Activated B cell treated with CpG ODN at 0.5 μM for 24 hours (primary cell): Measurements from ENCODE around the gene PDXP. TPM values are rescaled to one million over a fixed set of nuclear protein-coding genes. Genes with fewer than 3 reads are reported as not detected.

ENCODE experiments used
- ATAC-seq: fragments of 200-7000 bp; cut with Tn5 transposase; one replicate; pipeline ENCODE4 v1.10.0; 2021; ENCODE audit warnings: low read depth, mild to moderate bottlenecking, moderate library complexity
- CTCF ChIA-PET: fragments of 350-600 bp; sonication (Branson Sonifier 250); formaldehyde crosslinking; loops from one replicate; lab custom pipeline; 2021; ENCODE audit warnings: antibody characterized with exemption; lab: Charles Lee
- POLR2A ChIA-PET: fragments of 350-600 bp; sonication (Branson Sonifier 250); formaldehyde crosslinking; loops from one replicate; lab custom pipeline; 2021; ENCODE audit warnings: antibody characterized with exemption; lab: Charles Lee
- DNase-seq: peaks from one replicate; pipeline ENCODE4 v3.0.0; 2022
- H3K27ac Mint-ChIP-seq: one replicate; pipeline ENCODE4 v1.8.0; 2020; ENCODE audit warnings: mixed read lengths
- H3K27me3 Mint-ChIP-seq: one replicate; pipeline ENCODE4 v1.8.0; 2021; ENCODE audit warnings: mixed read lengths
- H3K36me3 Mint-ChIP-seq: one replicate; pipeline ENCODE4 v1.8.0; 2021; ENCODE audit warnings: low read depth, mixed read lengths
- H3K4me1 Mint-ChIP-seq: one replicate; pipeline ENCODE4 v1.8.0; 2021; ENCODE audit warnings: mixed read lengths
- H3K4me3 Mint-ChIP-seq: one replicate; pipeline ENCODE4 v1.8.0; 2020; ENCODE audit warnings: mild to moderate bottlenecking, mixed read lengths
- H3K9me3 Mint-ChIP-seq: one replicate; pipeline ENCODE4 v1.8.0; 2020; ENCODE audit warnings: mixed read lengths
- CTCF ChIP-seq: fragments of 200-600 bp; IDR thresholded peaks from one replicate; pipeline ENCODE4 v1.8.0; 2022; ENCODE audit warnings: antibody characterized with exemption, mild to moderate bottlenecking
- intact Hi-C: fragments of 100-400 bp; cut with micrococcal nuclease; formaldehyde crosslinking; loops from one replicate; pipeline ENCODE4 v1.15.1; 2024
- total RNA-seq: library from RNA; stranded (reverse); gene quantifications from 2 replicates; pipeline ENCODE4 v1.2.3, GENCODE V29; 2022

The PDXP gene
- total RNA-seq, 1 donor from 2014 or later: 22.6 TPM

- H3K4me1 Mint-ChIP-seq: peaks cover 44% of the 10 kb centered on the region
These were observed 862 bp upstream of the PDXP start for GRCh38 chr22:37657590-37658132.

GRCh38 chr22:37659066-37659896 lies 758 bp downstream of the PDXP start:
- Mint-ChIP-seq H3K4me1 (peaks cover 49% of the 10 kb centered on the region), H3K9me3 (no peaks in the 10 kb centered on the region), H3K36me3 (peaks cover 18% of the 10 kb centered on the region), H3K4me3 (peak overlapping the region; percentile 85), H3K27me3 (no peaks in the 10 kb centered on the region), H3K27ac (peak overlapping the region; percentile 76)
- no peak for ATAC-seq
- intact Hi-C loops: no loop called here
- CTCF ChIA-PET: interaction anchor here (1.2 to 5.4 kb wide), 10 partner anchors 16 to 306 kb away, joined by 3 to 107 read pairs (median 4); partner anchors contain the start of genes LGALS1 and NOL12
- POLR2A ChIA-PET: interaction anchor here (0.5 to 8.0 kb wide), 14 partner anchors 8 to 1046 kb away, joined by 3 to 181 read pairs (median 18); partner anchors contain the start of genes ANKRD54, GGA1, GTPBP1 and LGALS1
- no peak for DNase-seq
- TF ChIP-seq CTCF: no peak

More at GRCh38 chr22:37657590-37658132, 862 bp upstream of the PDXP start:
- intact Hi-C loops: loop anchor here (1.0 kb wide), 5 partner anchors 14 to 49 kb away; partner anchors contain the start of genes GGA1 and NOL12
- peaks cover 31% of the 10 kb centered on the region for H3K36me3 Mint-ChIP-seq
- H3K4me3 Mint-ChIP-seq: peak overlapping the region; percentile 93
- no peaks in the 10 kb centered on the region for H3K9me3 Mint-ChIP-seq
- CTCF ChIA-PET: interaction anchor here (0.9 to 5.4 kb wide), 12 partner anchors 15 to 308 kb away, joined by 3 to 107 read pairs (median 4); partner anchors contain the start of genes C22orf23, LGALS1, NOL12 and POLR2F
- no peak for DNase-seq
- H3K27me3 Mint-ChIP-seq: no peaks in the 10 kb centered on the region
- TF ChIP-seq CTCF: no peak
- H3K27ac Mint-ChIP-seq: peak overlapping the region; percentile 99
- POLR2A ChIA-PET: interaction anchor here (0.5 to 8.0 kb wide), 19 partner anchors 9 to 1024 kb away, joined by 3 to 181 read pairs (median 12); partner anchors contain the start of genes ANKRD54, GGA1, IFT27 and LGALS1
- no peak for ATAC-seq

- H3K27me3 Mint-ChIP-seq: no peaks in the 10 kb centered on the region
- peaks cover 16% of the 10 kb centered on the region for H3K36me3 Mint-ChIP-seq
- no peak for TF ChIP-seq CTCF
- POLR2A ChIA-PET: interaction anchor here (0.8 to 8.0 kb wide), 10 partner anchors 14 to 184 kb away, joined by 3 to 181 read pairs (median 41); partner anchors contain the start of genes ANKRD54, GGA1, LGALS1 and NOL12
- peaks cover 49% of the 10 kb centered on the region for H3K4me1 Mint-ChIP-seq
- ATAC-seq (no peak), DNase-seq (no peak)
- H3K9me3 Mint-ChIP-seq: no peaks in the 10 kb centered on the region
- peak overlapping the region; percentile 85 for H3K4me3 Mint-ChIP-seq
- peak overlapping the region; percentile 76 for H3K27ac Mint-ChIP-seq
- CTCF ChIA-PET: interaction anchor here (1.2 to 5.4 kb wide), 7 partner anchors 12 to 203 kb away, joined by 3 to 107 read pairs (median 10); partner anchors contain the start of gene NOL12
- intact Hi-C loops: no loop called here
These were observed 1.6 kb downstream of the PDXP start for GRCh38 chr22:37659897-37660708.

- ChIA-PET POLR2A (interaction anchor here (1.5 to 8.0 kb wide), 9 partner anchors 13 to 183 kb away, joined by 5 to 181 read pairs (median 16); partner anchors contain the start of genes ANKRD54, GGA1 and LGALS1), CTCF (interaction anchor here (0.6 to 5.4 kb wide), 8 partner anchors 11 to 203 kb away, joined by 3 to 107 read pairs (median 8); partner anchors contain the start of genes LGALS1 and NOL12)
- ATAC-seq (no peak), DNase-seq (no peak)
- peak overlapping the region; percentile 85 for H3K4me3 Mint-ChIP-seq
- peak overlapping the region; percentile 76 for H3K27ac Mint-ChIP-seq
- no peaks in the 10 kb centered on the region for H3K9me3 Mint-ChIP-seq
- intact Hi-C loops: loop anchor here (1.0 kb wide), 2 partner anchors 21 to 203 kb away; no protein-coding TSS in a partner anchor
- TF ChIP-seq CTCF: no peak
- peaks cover 49% of the 10 kb centered on the region for H3K4me1 Mint-ChIP-seq
- H3K36me3 Mint-ChIP-seq: peaks cover 21% of the 10 kb centered on the region
- no peaks in the 10 kb centered on the region for H3K27me3 Mint-ChIP-seq
These were observed 2.2 kb downstream of the PDXP start for GRCh38 chr22:37660709-37661045.
